AG09309 (cell line): Measurements from ENCODE around the gene CABLES2.

Source experiments
- DNase-seq: peaks from one replicate; pipeline ENCODE4 v3.0.0-alpha.2; 2010; ENCODE audit warnings: low read depth
- H3K4me3 ChIP-seq: 2 replicates; pipeline ENCODE4 v1.5.1; 2011; ENCODE audit warnings: mild to moderate bottlenecking, low read depth, low read length, moderate library complexity; ENCODE audit not compliant: control insufficient read depth
- CTCF ChIP-seq: IDR thresholded peaks from 2 replicates; pipeline ENCODE4 v1.5.1; 2011; ENCODE audit warnings: mild to moderate bottlenecking, low read depth, low read length, inconsistent platforms; ENCODE audit not compliant: insufficient read depth, control insufficient read depth; ENCODE audit errors: missing control alignments

CABLES2 gene

GRCh38 chr20:62445553-62446340, 38.7 kb upstream of the CABLES2 start:
- H3K4me3 ChIP-seq = no peak overlapping the region
- TF ChIP-seq CTCF = no peak
- no peak for DNase-seq

GRCh38 chr20:62444286-62444685, 37.2 kb upstream of the CABLES2 start:
- TF ChIP-seq CTCF = no peak
- no peak overlapping the region for H3K4me3 ChIP-seq
- DNase-seq = no peak

GRCh38 chr20:62441987-62442539, 35.0 kb upstream of the CABLES2 start:
- no peak for DNase-seq
- TF ChIP-seq CTCF = no peak

GRCh38 chr20:62439218-62439617, 32.1 kb upstream of the CABLES2 start:
- no peak overlapping the region for H3K4me3 ChIP-seq
- no peak for DNase-seq
- no peak for TF ChIP-seq CTCF

More at GRCh38 chr20:62441987-62442539, 35.0 kb upstream of the CABLES2 start:
- H3K4me3 ChIP-seq = no peak overlapping the region

GRCh38 chr20:62437927-62438326, 30.8 kb upstream of the CABLES2 start:
- DNase-seq = no peak
- no peak for TF ChIP-seq CTCF
- no peak overlapping the region for H3K4me3 ChIP-seq

- no peak overlapping the region for H3K4me3 ChIP-seq
- no peak for TF ChIP-seq CTCF
- no peak for DNase-seq
These were observed 30.4 kb upstream of the CABLES2 start for GRCh38 chr20:62437496-62437895.
